Measurements from ENCODE around the gene SH2D7.
"Not testable (repeated sequence)": the region's sequence is repeated elsewhere in the genome, so short reads cannot be mapped to it uniquely, and the experiment has no call there.

The SH2D7 gene

GRCh38 chr15:78142332-78142731 is 50.0 kb downstream of the SH2D7 start:
- no peak for DNase-seq (ENCODE audit: low read depth)

- no peak for DNase-seq (ENCODE audit: low read depth)
These were observed 54.2 kb downstream of the SH2D7 start for GRCh38 chr15:78146425-78147154.

DNA sequence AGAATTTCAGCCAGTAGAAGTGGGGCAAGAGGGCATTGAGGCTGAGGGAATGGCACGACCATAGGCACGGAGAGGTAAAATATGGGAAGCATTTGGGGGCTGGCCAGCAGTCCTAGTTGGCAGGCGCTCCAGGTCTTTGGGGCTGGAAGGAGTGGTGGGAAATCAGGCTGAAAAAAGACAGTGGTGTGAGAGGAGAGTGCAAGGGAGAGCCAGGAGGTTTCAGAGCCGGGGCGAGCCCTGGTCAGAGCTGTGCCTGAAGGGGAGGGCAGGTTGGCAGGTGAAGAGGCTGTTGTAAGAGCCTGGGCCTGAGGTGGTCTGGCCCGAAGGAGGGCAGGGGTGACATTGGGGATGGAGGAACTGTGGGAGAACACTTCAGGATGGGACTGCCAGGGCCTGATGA is 55.2 kb downstream of the SH2D7 start:
- DNase-seq (ENCODE audit: low read depth), result no peak

DNA sequence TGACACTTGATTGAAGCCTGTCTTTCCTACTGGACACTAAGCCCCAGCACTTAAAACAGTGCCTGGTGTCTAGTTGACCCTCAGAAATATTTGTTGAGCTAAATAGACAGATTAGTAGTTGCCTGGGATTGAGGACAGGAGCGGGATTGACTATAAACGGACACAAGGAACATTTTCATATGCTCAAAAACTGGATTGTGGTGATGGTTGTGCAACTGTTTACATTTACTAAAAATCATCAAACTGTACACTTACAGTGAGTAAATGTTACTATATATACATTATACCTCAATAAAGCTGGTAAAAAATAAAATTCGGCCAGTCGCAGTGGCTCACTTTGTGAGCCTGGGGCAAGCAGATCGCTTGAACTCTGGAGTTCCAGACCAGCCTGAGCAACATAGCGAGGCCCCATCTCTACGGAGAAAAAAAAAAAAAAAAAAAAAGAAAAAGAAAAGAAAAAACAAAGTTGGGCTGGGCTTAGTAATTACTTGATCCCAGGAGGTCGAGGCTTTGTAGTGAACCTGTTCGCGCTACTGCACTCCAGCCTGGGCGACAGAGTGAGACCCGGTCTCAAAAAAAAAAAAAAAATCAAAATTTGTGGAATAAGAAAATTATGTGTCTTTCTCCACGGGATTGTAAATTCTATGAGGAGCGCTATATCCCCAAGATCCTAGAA is 56.2 kb downstream of the SH2D7 start:
- DNase-seq (ENCODE audit: low read depth), result no peak

DNA sequence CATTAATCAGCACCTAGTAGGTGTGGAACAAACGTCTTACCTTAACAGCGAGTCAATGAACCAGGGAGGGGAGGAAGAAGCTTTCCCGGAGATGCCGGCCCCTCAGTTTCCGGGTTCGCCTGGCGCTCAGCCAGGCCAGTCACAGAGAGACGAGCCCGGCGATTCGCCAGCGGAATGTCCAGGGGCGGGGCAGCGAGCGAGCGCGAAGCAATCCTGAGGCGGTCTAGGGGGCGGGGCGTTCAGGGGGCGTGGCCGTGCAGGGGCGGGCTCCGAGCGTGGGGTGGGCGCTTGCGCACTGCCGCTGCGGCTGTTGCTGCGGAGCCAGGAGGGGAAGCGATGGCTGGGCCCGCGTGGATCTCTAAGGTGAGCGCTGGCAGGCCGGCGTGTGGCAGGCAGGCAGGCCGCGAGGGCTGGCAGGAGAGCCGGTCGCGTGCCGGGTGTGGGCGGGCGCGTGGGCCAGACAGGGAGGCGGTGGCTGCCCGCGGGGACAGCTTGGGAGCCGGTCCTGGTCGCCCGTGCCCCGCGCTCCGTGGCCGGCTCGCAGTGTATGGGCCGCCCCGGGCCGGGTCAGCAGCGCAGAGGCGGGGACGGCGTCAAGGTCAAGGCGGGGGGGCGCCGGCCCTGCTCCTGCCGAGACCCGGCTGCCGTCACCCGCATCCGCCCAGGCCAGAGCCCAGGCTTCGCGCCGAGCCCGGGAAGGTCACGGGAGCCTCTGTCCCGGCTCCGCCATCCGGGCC is 56.9 kb downstream of the SH2D7 start, which contains the start of gene IDH3A:
Gene IDH3A (plus strand): TSS at position 295 of the 737 bp plus-strand sequence. CDS start 42 bp downstream, at position 337.
- DNase-seq (ENCODE audit: low read depth), result peak; percentile 100

DNA sequence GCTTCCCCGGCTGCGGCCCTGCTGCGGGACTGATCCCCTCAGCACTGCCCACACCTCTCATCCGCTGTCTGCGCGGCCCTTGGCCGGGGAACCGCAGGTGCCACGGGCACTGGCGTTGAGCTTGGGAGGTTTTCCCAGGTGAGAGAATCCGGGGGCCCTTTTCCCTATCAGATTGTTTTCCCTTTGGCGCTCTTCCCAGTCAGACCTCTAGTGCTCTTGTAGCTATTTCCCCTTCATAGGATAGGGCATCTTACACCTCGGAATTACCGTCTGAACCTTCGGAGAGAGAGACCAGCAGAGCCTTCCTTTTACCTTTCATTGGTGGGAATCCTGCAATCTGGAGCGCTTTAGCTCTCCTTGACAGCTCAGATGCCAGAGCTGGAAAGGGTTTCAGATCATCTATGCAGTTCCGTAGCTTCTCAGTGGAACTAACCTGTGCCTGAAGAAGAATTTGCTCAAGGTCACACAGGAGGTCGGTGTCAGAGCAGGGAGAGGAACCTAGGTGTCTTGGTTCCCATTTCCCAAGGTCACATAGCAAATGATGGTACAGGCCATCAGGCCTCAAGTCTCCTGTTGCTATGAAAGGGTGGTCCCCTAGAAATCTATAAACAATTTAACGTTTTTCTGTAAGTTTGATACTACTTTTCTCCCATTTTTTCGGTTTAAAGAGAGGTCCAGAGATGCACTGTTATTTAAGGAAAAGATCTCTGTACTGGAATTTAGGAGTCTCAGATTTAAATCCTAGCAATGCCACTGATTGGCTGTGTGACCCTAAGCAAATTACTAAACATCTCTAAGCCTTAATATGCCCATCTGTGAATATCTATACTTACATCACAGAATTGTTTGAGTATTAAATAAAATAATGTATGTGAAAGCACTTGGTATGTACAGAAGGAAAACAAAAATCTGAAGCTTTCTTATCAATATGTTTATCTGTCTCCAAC is 57.7 kb downstream of the SH2D7 start:
- no peak for DNase-seq (ENCODE audit: low read depth)

DNA sequence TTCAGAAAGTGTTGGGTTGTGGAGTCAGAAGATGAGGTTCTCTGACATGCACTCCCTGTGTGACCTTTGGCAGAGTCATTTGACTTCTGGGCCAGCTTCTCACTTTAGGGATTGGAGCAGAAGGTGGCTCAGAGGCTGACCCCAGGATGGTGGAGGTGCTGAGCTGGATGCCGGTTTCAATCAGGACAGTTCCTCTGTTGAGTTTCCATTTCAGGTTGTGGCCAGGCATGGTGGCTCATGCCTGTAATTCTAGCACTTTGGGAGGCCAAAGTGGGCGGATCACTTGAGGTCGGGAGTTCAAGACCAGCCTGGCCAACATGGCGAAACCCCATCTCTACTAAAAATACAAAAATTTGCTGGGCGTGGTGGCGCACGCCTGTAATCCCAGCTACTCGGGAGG is 58.7 kb downstream of the SH2D7 start:
- DNase-seq (ENCODE audit: low read depth), result not testable (repeated sequence)
